ENCODE data around the gene RILP. TPM values are rescaled to one million over a fixed set of nuclear protein-coding genes. Genes with fewer than 3 reads are reported as not detected.
A peak's percentile ranks its signal among the peaks of the same experiment; 100 is the strongest.

Gene RILP
- total RNA-seq, 1 donor from 2014 or later, result 41.5 TPM

- Histone ChIP-seq H3K9me3 (no peaks in the 10 kb centered on the region), H3K4me3 (no peak overlapping the region), H3K4me1 (peaks cover 14% of the 10 kb centered on the region), H3K36me3 (peaks cover 44% of the 10 kb centered on the region), H3K27me3 (ENCODE audit: low read depth) (no peaks in the 10 kb centered on the region), H3K27ac (no peak overlapping the region)
- ATAC-seq, result no peak
- TF ChIP-seq CTCF (IDR thresholded peaks at IDR 0.05), result no peak
- no peak for DNase-seq
- intact Hi-C loops (cut with DNase I), result no loop called here
Observed at GRCh38 chr17:1635675-1636465, 13.8 kb downstream of the RILP start.

- no peak for TF ChIP-seq CTCF (IDR thresholded peaks at IDR 0.05)
- Histone ChIP-seq H3K36me3 (peaks cover 44% of the 10 kb centered on the region), H3K4me3 (no peak overlapping the region), H3K9me3 (no peaks in the 10 kb centered on the region), H3K4me1 (peaks cover 14% of the 10 kb centered on the region), H3K27me3 (ENCODE audit: low read depth) (no peaks in the 10 kb centered on the region), H3K27ac (no peak overlapping the region)
- DNase-seq (no peak), ATAC-seq (no peak)
- intact Hi-C loops (cut with DNase I), result no loop called here
Observed at GRCh38 chr17:1634841-1635650, 14.6 kb downstream of the RILP start.

GRCh38 chr17:1630662-1631061 lies 19.0 kb downstream of the RILP start:
- Histone ChIP-seq H3K9me3 (no peaks in the 10 kb centered on the region), H3K4me3 (no peak overlapping the region), H3K36me3 (peaks cover 15% of the 10 kb centered on the region), H3K27ac (peak overlapping the region; percentile 18), H3K27me3 (ENCODE audit: low read depth) (no peaks in the 10 kb centered on the region), H3K4me1 (peaks cover 38% of the 10 kb centered on the region)
- no peak for TF ChIP-seq CTCF (IDR thresholded peaks at IDR 0.05)
- no peak for ATAC-seq
- no peak for DNase-seq
- intact Hi-C loops (cut with DNase I), result no loop called here

- DNase-seq (peak; percentile 87), ATAC-seq (peak; percentile 52 to 55)
- Histone ChIP-seq H3K27ac (peak overlapping the region; percentile 89), H3K4me1 (peaks cover 47% of the 10 kb centered on the region), H3K9me3 (no peaks in the 10 kb centered on the region), H3K4me3 (peak overlapping the region; percentile 94), H3K36me3 (peaks cover 10% of the 10 kb centered on the region), H3K27me3 (ENCODE audit: low read depth) (no peaks in the 10 kb centered on the region)
- peak; percentile 80 for TF ChIP-seq CTCF (IDR thresholded peaks at IDR 0.05)
- intact Hi-C loops (cut with DNase I), result loop anchor here (5.0 kb wide), 1 partner anchor 52 kb away; no protein-coding TSS in a partner anchor
Observed at GRCh38 chr17:1629504-1630310, 20.0 kb downstream of the RILP start.

Data from lower lobe of right lung (tissue), 2 donors.